GM19193 (cell line): ENCODE results near the gene TNFAIP2.

Source experiments
- POLR2A ChIP-seq: IDR thresholded peaks from 4 replicates; pipeline ENCODE4 v1.6.1; 2011; ENCODE audit not compliant: insufficient read depth, insufficient read length; ENCODE audit errors: extremely low read depth

The TNFAIP2 gene

GRCh38 chr14:103160321-103161053 lies 37.2 kb downstream of the TNFAIP2 start:
- TF ChIP-seq POLR2A = no peak

GRCh38 chr14:103161054-103161397 lies 37.8 kb downstream of the TNFAIP2 start:
- TF ChIP-seq POLR2A = no peak

GRCh38 chr14:103163199-103163598 lies 39.9 kb downstream of the TNFAIP2 start:
- no peak for TF ChIP-seq POLR2A

GRCh38 chr14:103164006-103164405 lies 40.7 kb downstream of the TNFAIP2 start:
- TF ChIP-seq POLR2A = no peak

- no peak for TF ChIP-seq POLR2A
These were observed 41.5 kb downstream of the TNFAIP2 start for GRCh38 chr14:103164779-103165178.

GRCh38 chr14:103165323-103165722 lies 42.1 kb downstream of the TNFAIP2 start:
- TF ChIP-seq POLR2A = no peak

GRCh38 chr14:103169954-103170353 lies 46.7 kb downstream of the TNFAIP2 start:
- TF ChIP-seq POLR2A = no peak

GRCh38 chr14:103172921-103173320 lies 49.7 kb downstream of the TNFAIP2 start:
- TF ChIP-seq POLR2A = no peak

GRCh38 chr14:103177376-103177775 lies 54.1 kb downstream of the TNFAIP2 start:
- no peak for TF ChIP-seq POLR2A

GRCh38 chr14:103178521-103178920 lies 55.3 kb downstream of the TNFAIP2 start:
- no peak for TF ChIP-seq POLR2A

- no peak for TF ChIP-seq POLR2A
These were observed 55.8 kb downstream of the TNFAIP2 start for GRCh38 chr14:103179094-103179493.

- TF ChIP-seq POLR2A = no peak
These were observed 57.1 kb downstream of the TNFAIP2 start for GRCh38 chr14:103180331-103180730.

- TF ChIP-seq POLR2A = no peak
These were observed 60.8 kb downstream of the TNFAIP2 start for GRCh38 chr14:103184046-103184445.

GRCh38 chr14:103185051-103186029 lies 62.1 kb downstream of the TNFAIP2 start:
- TF ChIP-seq POLR2A = no peak

GRCh38 chr14:103186241-103186822 lies 63.1 kb downstream of the TNFAIP2 start:
- no peak for TF ChIP-seq POLR2A
